ENCODE measurements around the gene TRIP12.

The TRIP12 gene

DNA sequence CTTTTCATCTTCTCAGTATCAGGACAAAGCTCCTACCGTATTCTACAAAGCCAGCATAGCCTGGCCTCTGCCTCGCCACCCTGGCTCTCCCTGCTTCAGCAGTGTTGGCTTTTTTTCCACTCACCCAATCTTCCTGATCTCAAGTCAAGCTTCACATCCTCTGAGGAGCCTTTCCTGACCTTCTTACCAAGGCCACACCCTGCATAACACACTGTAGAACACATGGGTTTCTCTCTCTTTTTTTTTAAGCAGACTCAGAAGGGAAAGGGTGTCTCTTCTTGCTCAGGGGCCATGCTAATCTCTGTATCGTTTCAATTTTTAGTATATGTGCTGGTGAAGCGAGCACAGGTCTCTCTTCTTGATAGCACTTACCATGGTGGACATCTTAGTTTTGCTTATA is 15.7 kb upstream of the TRIP12 start:
- no peaks in the 10 kb centered on the region for H3F3A ChIP-seq (ENCODE audit: control insufficient read depth, insufficient read depth)
- no peaks in the 10 kb centered on the region for H3K9me3 ChIP-seq (ENCODE audit: control insufficient read depth, insufficient read depth, low read length)
- H3K27ac ChIP-seq (ENCODE audit: low read depth, low read length) = no peak overlapping the region
- no peaks in the 10 kb centered on the region for H3K36me3 ChIP-seq (ENCODE audit: control insufficient read depth, low read length)
- H3K79me2 ChIP-seq (ENCODE audit: control insufficient read depth, low read length) = no peaks in the 10 kb centered on the region
- no peaks in the 10 kb centered on the region for H3K9me2 ChIP-seq (replicated peaks; ENCODE audit: control insufficient read depth, low read length)
- H3K4me1 ChIP-seq (ENCODE audit: control insufficient read depth, low read length) = no peaks in the 10 kb centered on the region
- TF ChIP-seq, protein P1, sequence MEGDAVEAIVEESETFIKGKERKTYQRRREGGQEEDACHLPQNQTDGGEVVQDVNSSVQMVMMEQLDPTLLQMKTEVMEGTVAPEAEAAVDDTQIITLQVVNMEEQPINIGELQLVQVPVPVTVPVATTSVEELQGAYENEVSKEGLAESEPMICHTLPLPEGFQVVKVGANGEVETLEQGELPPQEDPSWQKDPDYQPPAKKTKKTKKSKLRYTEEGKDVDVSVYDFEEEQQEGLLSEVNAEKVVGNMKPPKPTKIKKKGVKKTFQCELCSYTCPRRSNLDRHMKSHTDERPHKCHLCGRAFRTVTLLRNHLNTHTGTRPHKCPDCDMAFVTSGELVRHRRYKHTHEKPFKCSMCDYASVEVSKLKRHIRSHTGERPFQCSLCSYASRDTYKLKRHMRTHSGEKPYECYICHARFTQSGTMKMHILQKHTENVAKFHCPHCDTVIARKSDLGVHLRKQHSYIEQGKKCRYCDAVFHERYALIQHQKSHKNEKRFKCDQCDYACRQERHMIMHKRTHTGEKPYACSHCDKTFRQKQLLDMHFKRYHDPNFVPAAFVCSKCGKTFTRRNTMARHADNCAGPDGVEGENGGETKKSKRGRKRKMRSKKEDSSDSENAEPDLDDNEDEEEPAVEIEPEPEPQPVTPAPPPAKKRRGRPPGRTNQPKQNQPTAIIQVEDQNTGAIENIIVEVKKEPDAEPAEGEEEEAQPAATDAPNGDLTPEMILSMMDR (IDR thresholded peaks at IDR 0.05; ENCODE audit: low read depth, low read length, poor library complexity, severe bottlenecking) = no peak
- TF ChIP-seq EZH2phosphoT487 (IDR thresholded peaks at IDR 0.05; ENCODE audit: borderline replicate concordance, low read length) = no peak
- H3K4me2 ChIP-seq (ENCODE audit: low read length) = no peak overlapping the region
- no peak overlapping the region for H3K4me3 ChIP-seq (ENCODE audit: low read length)
- H3K27me3 ChIP-seq (ENCODE audit: control insufficient read depth, low read length) = no peaks in the 10 kb centered on the region
- H4K20me1 ChIP-seq (ENCODE audit: control insufficient read depth, insufficient read depth, low read depth, low read length) = no peaks in the 10 kb centered on the region

DNA sequence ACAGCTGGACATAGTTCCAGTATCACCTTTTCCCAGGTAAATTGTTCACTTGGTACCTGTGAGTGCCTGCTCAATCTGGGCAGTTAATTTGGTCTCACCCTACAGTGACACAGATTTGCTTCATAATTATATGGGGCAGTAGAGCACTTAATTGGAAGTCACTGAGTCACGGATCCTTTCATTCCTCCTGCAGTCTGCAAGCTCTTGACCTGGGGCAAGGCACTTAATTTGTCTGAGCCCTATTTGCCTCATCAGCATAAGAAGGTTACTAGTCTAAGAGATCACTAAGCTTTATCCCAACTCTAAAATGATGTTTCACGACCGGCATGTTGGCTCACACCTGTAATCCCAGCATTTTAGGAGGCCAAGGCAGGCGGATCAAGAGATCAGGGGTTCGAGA is 9.4 kb upstream of the TRIP12 start:
- Histone ChIP-seq H3K27me3 (ENCODE audit: control insufficient read depth, low read length) (no peaks in the 10 kb centered on the region), H3K79me2 (ENCODE audit: control insufficient read depth, low read length) (no peaks in the 10 kb centered on the region), H3K27ac (ENCODE audit: low read depth, low read length) (no peak overlapping the region), H3K4me3 (ENCODE audit: low read length) (no peak overlapping the region), H3F3A (ENCODE audit: control insufficient read depth, insufficient read depth) (no peaks in the 10 kb centered on the region), H4K20me1 (ENCODE audit: control insufficient read depth, insufficient read depth, low read depth, low read length) (no peaks in the 10 kb centered on the region), H3K4me1 (ENCODE audit: control insufficient read depth, low read length) (no peaks in the 10 kb centered on the region), H3K36me3 (ENCODE audit: control insufficient read depth, low read length) (no peaks in the 10 kb centered on the region), H3K9me3 (ENCODE audit: control insufficient read depth, insufficient read depth, low read length) (no peaks in the 10 kb centered on the region), H3K9me2 (replicated peaks; ENCODE audit: control insufficient read depth, low read length) (no peaks in the 10 kb centered on the region), H3K4me2 (ENCODE audit: low read length) (no peak overlapping the region)
- TF ChIP-seq EZH2phosphoT487 (IDR thresholded peaks at IDR 0.05; ENCODE audit: borderline replicate concordance, low read length) = no peak
- TF ChIP-seq, protein P1 (IDR thresholded peaks at IDR 0.05; ENCODE audit: low read depth, low read length, poor library complexity, severe bottlenecking) = no peak

DNA sequence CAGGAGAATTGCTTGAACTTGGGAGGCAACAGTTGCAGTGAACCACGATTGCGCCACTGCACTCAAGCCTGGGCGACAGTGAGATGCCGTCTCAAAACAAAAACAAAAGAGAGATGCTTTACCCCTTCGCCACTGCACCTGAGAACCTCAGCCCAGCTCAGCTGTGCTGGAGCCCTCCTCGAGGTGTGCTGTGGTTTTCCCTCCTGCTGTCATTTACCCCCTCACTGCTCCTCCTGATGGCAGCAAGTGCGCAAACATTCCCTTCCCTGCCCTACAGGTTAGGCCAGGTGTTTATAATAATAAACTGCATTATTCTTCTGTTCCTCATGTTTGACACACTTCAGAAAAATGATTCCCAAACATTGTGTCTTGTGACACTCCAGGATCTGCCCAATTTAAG is 8.8 kb upstream of the TRIP12 start:
- no peaks in the 10 kb centered on the region for H3K4me1 ChIP-seq (ENCODE audit: control insufficient read depth, low read length)
- no peaks in the 10 kb centered on the region for H3K36me3 ChIP-seq (ENCODE audit: control insufficient read depth, low read length)
- no peak overlapping the region for H3K27ac ChIP-seq (ENCODE audit: low read depth, low read length)
- H3K79me2 ChIP-seq (ENCODE audit: control insufficient read depth, low read length) = no peaks in the 10 kb centered on the region
- no peaks in the 10 kb centered on the region for H3K9me3 ChIP-seq (ENCODE audit: control insufficient read depth, insufficient read depth, low read length)
- H3K4me3 ChIP-seq (ENCODE audit: low read length) = no peak overlapping the region
- no peaks in the 10 kb centered on the region for H3K27me3 ChIP-seq (ENCODE audit: control insufficient read depth, low read length)
- no peak for TF ChIP-seq EZH2phosphoT487 (IDR thresholded peaks at IDR 0.05; ENCODE audit: borderline replicate concordance, low read length)
- TF ChIP-seq, protein P1 (IDR thresholded peaks at IDR 0.05; ENCODE audit: low read depth, low read length, poor library complexity, severe bottlenecking) = no peak
- no peak overlapping the region for H3K4me2 ChIP-seq (ENCODE audit: low read length)
- no peaks in the 10 kb centered on the region for H3F3A ChIP-seq (ENCODE audit: control insufficient read depth, insufficient read depth)
- no peaks in the 10 kb centered on the region for H4K20me1 ChIP-seq (ENCODE audit: control insufficient read depth, insufficient read depth, low read depth, low read length)
- no peaks in the 10 kb centered on the region for H3K9me2 ChIP-seq (replicated peaks; ENCODE audit: control insufficient read depth, low read length)
